ENCODE data around the gene CARD11. TPM values are rescaled to one million over a fixed set of nuclear protein-coding genes. Genes with fewer than 3 reads are reported as not detected.
A peak's percentile ranks its signal among the peaks of the same experiment; 100 is the strongest.

Gene CARD11
- total RNA-seq, 4 donors from 2014 or later: 0.24 to 0.38 (median 0.29) TPM; not detected in 1

DNA sequence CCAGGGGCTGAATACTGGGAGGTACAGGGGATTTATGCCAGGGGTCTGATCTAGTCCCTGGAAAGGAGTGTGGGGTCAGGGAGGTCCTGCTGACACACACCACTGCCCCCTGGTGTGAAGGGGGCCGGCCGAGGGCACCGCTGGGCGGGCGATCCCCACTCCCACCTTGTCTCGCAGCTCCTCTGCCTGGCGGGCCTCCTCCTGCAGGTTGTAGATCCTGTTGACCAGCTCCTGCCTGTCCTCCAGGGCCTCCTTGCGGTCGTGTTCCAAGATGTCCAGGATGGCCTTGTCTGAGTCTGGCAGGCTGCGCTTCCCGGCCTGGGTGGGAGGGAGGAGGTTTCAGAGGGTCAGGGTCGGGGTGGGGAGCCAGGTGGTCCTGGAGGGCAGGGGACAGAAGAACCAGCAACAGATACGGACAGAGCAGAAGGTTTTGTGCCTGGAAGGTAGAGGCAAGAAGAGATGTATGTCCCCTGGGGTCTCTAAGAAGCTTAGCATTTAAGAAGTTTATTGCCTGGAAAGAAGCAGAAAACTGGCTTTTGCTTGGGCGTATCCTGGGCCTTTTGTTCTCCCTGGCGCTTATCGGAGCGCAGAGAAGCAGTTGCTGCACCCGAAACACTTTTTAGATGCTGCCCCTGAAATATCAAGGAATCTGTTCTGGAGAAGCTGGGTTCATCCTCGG is 105.0 kb downstream of the CARD11 start:
- 73% methylated on average over 12 of the region's 19 CpGs for WGBS
- TF ChIP-seq EP300 (IDR thresholded peaks at IDR 0.05): no peak
- TF ChIP-seq POLR2A (IDR thresholded peaks at IDR 0.05): no peak
- no peak for TF ChIP-seq POLR2AphosphoS5 (IDR thresholded peaks at IDR 0.05)
- TF ChIP-seq, protein P1, sequence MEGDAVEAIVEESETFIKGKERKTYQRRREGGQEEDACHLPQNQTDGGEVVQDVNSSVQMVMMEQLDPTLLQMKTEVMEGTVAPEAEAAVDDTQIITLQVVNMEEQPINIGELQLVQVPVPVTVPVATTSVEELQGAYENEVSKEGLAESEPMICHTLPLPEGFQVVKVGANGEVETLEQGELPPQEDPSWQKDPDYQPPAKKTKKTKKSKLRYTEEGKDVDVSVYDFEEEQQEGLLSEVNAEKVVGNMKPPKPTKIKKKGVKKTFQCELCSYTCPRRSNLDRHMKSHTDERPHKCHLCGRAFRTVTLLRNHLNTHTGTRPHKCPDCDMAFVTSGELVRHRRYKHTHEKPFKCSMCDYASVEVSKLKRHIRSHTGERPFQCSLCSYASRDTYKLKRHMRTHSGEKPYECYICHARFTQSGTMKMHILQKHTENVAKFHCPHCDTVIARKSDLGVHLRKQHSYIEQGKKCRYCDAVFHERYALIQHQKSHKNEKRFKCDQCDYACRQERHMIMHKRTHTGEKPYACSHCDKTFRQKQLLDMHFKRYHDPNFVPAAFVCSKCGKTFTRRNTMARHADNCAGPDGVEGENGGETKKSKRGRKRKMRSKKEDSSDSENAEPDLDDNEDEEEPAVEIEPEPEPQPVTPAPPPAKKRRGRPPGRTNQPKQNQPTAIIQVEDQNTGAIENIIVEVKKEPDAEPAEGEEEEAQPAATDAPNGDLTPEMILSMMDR (IDR thresholded peaks at IDR 0.05): no peak
- Histone ChIP-seq H3K4me1 (no peaks in the 10 kb centered on the region), H3K36me3 (no peaks in the 10 kb centered on the region), H3K4me3 (no peak overlapping the region), H3K27me3 (peaks cover 69% of the 10 kb centered on the region), H3K27ac (no peak overlapping the region), H3K9me3 (no peaks in the 10 kb centered on the region)
- DNase-seq (ENCODE audit: low spot score in 2 of 2): peak; percentile 11 to 71

DNA sequence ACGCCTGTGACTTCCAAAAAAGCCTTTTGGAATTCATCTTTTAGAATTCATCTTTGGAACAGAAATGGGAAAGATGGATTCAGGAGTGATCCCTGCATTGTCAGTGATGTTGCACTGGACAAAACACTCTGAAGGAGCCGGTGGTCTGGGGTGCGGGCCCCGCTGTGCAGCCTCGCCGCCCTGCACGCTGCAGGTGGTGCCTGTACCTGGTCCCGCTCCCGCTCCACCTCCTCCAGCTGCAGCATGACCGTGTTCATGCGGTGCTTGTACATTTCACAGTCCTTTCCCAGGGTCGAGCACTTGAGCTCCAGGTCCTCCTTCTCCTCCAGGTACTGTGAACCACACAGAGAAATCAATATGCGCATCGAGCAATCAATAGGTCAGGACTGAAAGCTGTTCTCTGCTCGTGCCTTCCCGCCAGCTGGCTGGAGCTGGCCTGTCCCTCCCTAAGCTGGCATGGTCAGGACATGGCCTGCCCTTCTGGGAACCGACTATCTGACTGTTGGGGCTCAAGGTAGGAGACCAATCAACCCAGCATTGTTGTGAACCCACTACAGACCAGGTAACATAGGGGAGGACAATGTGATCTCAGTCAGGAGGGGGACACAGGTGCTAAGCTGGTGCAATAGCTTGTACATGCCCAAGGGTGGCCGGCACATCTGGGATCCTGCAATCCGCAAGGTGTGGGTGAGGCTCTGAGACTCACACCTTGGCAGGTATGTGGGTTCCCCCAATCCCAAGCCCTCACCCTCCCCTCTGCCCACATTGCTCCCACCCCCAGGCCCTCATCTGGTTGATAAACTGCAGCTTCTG is 105.8 kb downstream of the CARD11 start:
- TF ChIP-seq POLR2A (IDR thresholded peaks at IDR 0.05) (no peak), POLR2AphosphoS5 (IDR thresholded peaks at IDR 0.05) (no peak)
- TF ChIP-seq, protein P1 (IDR thresholded peaks at IDR 0.05): no peak
- Histone ChIP-seq H3K4me3 (no peak overlapping the region), H3K9me3 (no peaks in the 10 kb centered on the region), H3K27ac (no peak overlapping the region), H3K4me1 (no peaks in the 10 kb centered on the region), H3K27me3 (peaks cover 70% of the 10 kb centered on the region), H3K36me3 (no peaks in the 10 kb centered on the region)
- WGBS: 91% methylated on average over 18 of the region's 19 CpGs
- peak; percentile 53 to 63 for DNase-seq (ENCODE audit: low spot score in 2 of 2)

DNA sequence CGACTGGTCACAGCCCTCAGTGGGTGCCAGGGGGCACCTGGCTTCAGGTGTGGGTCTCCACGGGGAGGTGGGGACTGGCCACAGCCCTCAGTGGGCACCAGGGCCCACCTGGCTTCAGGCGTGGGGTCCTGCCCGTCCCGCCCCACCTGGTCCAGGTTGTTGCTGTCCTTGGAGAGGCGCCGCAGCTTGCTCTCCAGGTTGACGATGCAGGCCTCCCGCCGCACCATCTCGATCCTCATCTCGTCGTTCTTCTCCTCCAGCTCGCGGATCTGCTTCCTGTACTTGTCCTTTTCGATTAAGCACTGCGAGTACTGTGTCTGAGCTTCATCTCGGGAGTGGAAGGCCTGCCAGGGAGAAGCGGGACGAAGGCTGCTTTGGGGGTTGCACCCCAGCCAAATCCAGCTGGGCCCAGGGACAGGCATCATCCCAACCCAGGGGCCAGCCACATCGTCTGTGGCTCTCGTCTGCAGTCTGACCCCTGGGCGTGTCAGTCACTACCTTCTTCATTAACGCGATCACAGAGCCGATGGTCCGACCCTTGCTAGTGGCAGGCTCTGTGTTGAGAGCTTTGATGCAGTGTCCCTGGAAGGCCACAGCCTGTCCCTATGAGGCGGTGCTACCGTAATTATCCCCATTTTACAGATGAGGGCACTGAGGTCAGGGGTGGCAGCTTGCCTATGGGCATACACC is 106.6 kb downstream of the CARD11 start:
- no peak overlapping the region for H3K27ac ChIP-seq
- TF ChIP-seq POLR2AphosphoS5 (IDR thresholded peaks at IDR 0.05) (no peak), EP300 (IDR thresholded peaks at IDR 0.05) (no peak), POLR2A (IDR thresholded peaks at IDR 0.05) (no peak)
- TF ChIP-seq, protein P1 (IDR thresholded peaks at IDR 0.05): no peak
- peaks cover 72% of the 10 kb centered on the region for H3K27me3 ChIP-seq
- WGBS: 90% methylated on average over 28 of the region's 29 CpGs
- H3K4me1 ChIP-seq: no peaks in the 10 kb centered on the region
- DNase-seq (ENCODE audit: low spot score in 2 of 2): peak in 1 of 2 donors; percentile 53
- no peaks in the 10 kb centered on the region for H3K36me3 ChIP-seq
- H3K9me3 ChIP-seq: no peaks in the 10 kb centered on the region
- no peak overlapping the region for H3K4me3 ChIP-seq

DNA sequence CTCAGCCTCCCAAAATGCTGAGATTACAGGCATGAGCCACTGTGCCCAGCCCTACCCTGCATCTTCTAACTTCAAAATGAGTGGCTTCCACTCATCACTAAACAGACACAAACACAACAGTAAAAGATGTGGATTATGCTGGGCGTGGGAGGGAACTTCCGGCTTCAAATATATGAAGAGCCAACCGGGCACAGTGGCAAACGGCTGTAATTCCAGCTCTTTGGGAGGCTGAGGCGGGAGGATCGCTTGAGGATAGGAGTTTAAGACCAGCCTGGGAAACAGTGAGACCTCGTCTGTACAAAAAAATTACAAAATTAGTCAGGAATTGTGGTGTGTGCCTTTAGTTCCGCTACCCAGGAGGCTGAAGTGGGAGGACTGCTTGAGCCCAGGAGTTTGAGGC is 107.4 kb downstream of the CARD11 start:
- peak in 1 of 2 donors; percentile 18 for DNase-seq (ENCODE audit: low spot score in 2 of 2)
- WGBS: 93% methylated on average over 8 of the region's 8 CpGs
- Histone ChIP-seq H3K27me3 (peaks cover 71% of the 10 kb centered on the region), H3K4me1 (no peaks in the 10 kb centered on the region), H3K4me3 (no peak overlapping the region), H3K36me3 (no peaks in the 10 kb centered on the region), H3K9me3 (no peaks in the 10 kb centered on the region), H3K27ac (no peak overlapping the region)
- TF ChIP-seq POLR2AphosphoS5 (IDR thresholded peaks at IDR 0.05) (no peak), EP300 (IDR thresholded peaks at IDR 0.05) (no peak), POLR2A (IDR thresholded peaks at IDR 0.05) (no peak)
- TF ChIP-seq, protein P1 (IDR thresholded peaks at IDR 0.05): no peak

Measured in suprapubic skin (tissue), 4 donors.